ENCODE measurements around the gene E4F1.
A peak's percentile ranks its signal among the peaks of the same experiment; 100 is the strongest.

E4F1 gene

GRCh38 chr16:2206780-2207433 is 16.5 kb upstream of the E4F1 start:
- DNase-seq: no peak

DNA sequence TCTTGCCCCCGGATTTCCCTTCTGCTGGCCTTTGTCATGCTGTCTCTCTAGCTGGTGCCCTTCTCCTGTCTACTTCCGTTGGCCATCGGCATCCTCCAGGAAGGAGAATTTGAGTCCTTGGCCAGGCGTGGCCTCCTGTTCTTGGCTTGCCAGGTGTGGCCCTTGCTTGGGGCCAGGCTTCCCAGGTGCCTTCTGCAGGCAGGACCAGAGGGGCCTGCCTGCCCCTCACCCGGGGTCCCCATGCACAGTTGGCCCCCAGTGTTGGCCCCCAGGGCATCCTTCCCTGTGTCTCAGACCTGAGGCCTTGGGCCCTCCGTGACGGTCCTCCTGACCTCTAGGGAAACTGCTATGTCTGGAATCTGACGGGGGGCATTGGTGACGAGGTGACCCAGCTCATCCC is 15.5 kb upstream of the E4F1 start:
- no peak for DNase-seq

DNA sequence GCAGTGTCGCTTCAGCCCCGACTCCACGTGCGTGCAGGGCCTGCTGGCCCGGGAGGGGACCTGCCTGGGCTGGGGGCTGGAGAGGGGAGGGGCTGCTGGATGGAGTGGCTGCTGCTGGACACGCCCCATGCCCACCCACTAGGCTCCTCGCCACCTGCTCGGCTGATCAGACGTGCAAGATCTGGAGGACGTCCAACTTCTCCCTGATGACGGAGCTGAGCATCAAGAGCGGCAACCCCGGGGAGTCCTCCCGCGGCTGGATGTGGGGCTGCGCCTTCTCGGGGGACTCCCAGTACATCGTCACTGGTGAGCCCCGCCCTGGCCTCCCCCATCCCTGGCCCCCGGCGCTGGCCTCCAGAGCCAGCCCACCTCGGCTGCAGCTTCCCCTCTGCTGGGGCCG is 15.1 kb upstream of the E4F1 start:
- no peak for DNase-seq

GRCh38 chr16:2208772-2209171 is 14.6 kb upstream of the E4F1 start:
- DNase-seq: no peak

DNA sequence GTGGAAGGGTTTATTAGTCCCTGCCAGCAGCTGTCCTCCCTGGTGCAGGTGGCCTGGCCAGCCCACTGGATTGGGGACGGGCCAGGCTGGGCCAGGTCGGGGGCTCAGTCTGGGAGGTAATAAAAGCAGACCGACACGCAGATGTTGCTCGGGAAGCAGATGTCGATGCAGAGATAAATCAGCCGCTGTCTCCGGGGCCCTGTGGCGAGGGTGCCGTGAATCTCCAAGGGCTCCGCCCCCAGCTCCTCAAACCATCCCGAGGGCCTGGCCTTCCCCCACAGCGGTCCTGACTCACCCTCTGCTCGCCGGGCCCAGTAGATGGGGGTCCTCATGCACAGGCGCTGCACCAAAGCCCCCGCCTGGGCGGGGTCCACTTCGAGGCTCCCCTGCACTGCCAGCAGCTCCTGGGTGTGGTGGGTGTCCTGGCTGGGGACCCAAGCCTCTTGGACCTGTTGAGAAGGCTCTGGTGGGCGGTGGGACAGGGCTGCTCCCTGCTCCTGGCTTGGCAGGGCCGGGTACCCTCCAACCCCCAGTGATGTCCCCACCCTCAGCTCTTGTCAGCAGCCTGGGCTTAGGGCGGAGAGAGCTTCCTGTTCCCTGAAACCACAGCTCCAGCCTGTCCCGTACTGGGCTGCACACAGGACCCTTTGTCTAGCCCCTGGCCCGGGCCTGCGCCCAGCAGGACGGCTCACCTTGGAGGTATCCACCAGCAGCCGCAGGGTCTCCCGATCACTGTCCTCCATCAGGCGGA is 14.0 kb upstream of the E4F1 start:
- DNase-seq: no peak

GRCh38 chr16:2210009-2210332 is 13.4 kb upstream of the E4F1 start:
- DNase-seq: no peak

- DNase-seq: no peak
Measured at GRCh38 chr16:2210386-2211365, 12.7 kb upstream of the E4F1 start, which contains the start of gene BRICD5. Gene BRICD5 (minus strand): TSS chr16:2210863. CDS start chr16:2210833, 30 bp downstream.

- no peak for DNase-seq
Measured at GRCh38 chr16:2211923-2212347, 11.5 kb upstream of the E4F1 start.

- no peak for DNase-seq
Measured at GRCh38 chr16:2212362-2213324, 10.7 kb upstream of the E4F1 start.

DNA sequence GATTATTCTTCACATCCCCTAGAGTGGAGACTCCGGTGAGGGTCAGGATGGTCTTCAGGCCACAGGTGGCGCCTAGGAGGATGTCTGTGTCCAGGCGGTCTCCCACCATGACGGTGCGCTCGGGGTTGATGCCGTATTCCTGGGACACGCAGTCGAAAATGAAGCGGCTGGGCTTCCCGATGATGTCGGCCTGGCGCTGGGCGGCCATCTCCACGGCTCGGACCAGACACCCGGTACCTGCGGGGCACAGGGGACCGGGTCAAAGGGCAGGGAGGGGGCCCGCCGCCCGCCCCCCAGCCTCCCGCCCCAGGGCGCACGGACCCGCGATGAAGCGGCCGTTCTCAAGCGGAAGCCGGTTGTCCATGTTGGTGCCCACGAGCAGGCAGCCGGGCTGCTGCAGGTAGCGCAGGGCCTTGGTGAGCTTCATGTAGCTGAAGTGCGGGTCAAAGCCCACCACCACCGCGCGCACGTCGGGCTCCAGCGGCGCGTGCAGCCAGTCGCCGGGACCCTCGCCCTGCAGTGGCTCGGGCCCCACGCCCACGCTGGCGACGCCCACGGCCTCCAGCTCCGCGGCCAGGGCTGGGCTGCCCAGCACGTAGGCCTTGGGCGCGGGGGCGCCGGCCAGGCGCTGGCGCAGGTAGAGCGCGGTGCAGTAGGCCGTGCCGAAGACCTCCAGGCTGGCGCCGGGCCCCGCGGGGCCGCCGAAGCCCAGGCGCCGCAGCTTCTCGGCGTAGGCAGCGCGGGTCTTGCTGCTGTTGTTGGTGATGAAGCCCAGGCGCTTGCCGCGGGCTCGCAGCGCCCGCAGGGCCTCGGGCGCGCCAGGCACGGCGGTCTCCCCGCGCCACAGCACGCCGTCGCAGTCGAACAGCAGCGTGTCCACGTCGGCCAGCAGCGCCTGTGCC is 9.3 kb upstream of the E4F1 start:
- peak; percentile 66 for DNase-seq

DNA sequence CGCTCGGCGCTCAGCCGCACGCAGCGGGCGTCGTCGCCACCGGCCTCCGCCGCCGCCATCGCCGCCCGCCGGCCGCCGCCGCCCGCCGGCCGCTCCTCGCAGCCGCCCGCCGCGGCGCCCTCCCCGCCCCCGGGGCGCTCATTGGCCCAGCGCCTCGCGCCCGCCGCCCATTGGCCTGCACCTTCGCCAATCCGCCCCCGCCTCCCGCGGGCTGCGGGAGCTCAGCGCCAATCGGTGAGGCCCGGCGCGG is 8.7 kb upstream of the E4F1 start, which contains the start of gene PGP:
Gene PGP (minus strand): TSS at position 122 of the 250 bp plus-strand sequence. CDS start 63 bp downstream, at position 59.
- no peak for DNase-seq

DNA sequence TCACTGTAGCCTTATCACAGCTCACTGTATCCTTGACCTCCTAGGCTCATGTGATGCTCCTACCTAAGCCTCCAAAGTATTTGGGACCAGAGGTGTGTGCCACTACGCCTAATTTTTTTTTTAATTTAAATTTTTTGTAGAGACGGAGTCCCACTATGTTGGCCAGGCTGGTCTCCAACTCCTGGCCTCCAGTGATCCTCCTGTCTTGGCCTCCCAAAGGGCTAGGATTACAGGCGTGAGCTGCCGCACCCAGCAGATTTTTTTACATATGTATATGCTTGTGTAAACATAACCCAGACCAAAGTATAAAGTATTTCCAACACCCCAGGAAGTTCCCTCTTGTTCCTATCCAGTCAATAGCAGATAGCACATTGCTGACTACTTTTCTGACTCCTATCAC is 7.1 kb upstream of the E4F1 start:
- no peak for DNase-seq

DNA sequence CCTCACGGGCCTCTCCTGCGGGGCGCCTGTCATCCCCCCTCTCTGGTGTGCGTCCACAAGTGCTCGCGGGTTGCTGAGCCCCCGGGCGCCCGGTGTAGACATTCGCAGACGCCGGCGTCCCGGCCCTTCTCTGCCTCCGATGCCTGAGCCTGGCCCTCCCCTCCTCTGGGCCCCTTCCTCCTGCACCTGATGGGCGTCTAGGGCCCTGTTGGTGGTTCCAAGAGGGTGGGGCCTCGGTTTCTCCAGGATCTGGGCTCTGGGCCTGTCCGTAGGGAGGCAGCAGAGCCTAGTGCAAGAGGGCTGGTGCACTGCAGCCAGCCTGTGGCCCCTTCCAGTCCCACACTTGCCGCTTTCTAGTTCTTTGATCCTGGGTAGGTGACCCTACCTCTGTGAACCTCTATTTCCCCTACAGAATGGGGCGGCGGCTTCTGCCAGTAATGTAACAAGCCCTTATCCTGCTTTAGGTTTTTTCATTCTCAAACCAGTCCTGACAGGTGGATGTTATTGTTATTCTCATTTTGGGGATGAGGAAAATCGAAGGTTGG is 623 bp downstream of the E4F1 start:
- DNase-seq: no peak

- DNase-seq: no peak
Measured at GRCh38 chr16:2226245-2226793, 2.9 kb downstream of the E4F1 start.

GRCh38 chr16:2226918-2227317 is 3.5 kb downstream of the E4F1 start:
- no peak for DNase-seq

DNA sequence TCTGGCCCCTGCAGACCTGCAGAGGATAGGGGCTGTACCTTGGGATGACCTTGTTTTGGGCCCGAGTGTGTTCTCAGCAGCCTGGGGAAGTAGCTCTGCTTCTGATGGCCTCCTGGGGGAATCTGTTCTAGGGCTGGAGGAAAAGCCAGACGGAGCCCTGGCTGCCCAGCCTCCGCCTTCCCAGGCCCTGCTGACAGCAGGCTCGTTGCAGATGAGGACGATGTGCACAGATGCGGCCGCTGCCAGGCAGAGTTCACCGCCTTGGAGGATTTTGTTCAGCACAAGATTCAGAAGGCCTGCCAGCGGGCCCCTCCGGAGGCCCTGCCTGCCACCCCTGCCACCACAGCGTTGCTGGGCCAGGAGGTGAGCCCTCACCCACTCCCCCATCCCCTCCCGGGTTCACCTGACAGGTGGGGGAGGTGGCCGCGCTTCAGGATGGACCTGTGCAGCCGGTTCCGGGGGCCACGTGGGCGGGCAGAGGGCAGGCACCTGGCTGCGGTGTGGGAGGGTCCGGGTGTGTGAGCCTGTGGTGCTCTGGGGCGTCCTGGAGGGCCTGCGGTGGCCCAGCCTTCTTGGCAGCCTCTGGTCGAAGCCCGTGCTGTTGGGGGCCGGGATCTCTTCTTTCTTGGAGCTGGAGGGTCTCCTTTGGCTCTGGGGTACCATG is 4.9 kb downstream of the E4F1 start:
- no peak for DNase-seq

DNA sequence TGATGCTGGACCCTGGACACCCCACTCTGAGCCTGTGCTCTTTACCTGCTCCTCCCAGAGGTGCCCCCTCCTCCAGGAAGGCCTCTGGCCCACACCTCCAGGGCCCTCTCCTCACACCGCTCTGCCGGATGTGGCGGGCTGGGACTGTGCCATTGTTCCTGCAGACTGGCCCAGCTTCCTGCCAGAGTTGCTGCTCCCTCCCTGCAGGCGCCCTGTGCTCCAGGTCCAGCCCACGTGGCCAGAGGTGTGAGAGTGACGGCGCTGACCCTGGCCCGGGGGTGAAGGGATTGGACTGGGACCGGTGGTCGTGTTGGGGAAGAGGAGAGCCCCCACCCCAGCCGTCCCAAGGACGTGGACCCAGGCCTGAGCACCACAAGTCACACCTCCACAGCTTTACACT is 5.7 kb downstream of the E4F1 start:
- no peak for DNase-seq

- DNase-seq: no peak
Measured at GRCh38 chr16:2229632-2230250, 6.3 kb downstream of the E4F1 start.

- DNase-seq: no peak
Measured at GRCh38 chr16:2230376-2230775, 7.0 kb downstream of the E4F1 start.
